ENCODE data around the gene EML6.

EML6 gene

DNA sequence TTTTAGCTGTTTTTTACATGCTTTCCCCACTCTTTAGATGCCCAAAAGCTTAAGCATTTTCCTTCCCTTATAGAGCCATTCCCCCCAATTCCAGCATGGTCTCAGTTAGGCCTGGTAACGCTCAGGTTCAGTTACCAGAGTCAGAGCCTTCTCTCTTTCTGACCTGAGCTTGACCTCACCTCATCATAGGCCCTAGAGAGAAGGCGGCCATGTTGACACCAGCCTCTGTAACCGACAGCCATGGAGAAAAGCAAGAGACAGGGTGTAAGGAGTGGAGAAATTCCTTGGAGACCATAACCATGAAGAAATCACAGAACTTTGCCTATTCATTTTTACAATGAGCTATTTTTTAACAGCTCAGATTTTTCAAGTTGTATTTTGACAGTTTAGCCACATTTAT, 227.3 kb downstream of the EML6 start:
- DNase-seq = no peak

DNA sequence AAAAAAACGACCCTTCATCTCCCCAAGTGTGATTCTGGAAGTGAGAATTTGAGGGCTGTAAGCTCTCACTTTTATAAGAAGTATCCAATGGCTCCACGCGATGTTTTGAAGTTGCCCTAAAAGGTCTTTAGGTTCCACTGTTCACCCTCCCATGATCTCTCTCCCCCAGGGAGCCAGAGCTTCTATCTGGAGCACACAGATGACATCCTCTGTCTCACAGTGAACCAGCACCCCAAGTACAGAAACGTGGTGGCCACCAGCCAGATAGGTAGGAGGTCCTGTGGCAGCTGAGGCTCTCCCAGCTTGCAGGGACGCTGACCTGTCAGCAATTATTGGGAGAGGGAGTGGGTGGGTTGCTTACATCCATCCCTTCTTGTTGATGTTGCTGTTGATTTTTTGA, 229.0 kb downstream of the EML6 start:
- no peak for DNase-seq

- peak; percentile 68 for DNase-seq
These were observed 229.6 kb downstream of the EML6 start for GRCh38 chr2:54952978-54953456.

DNA sequence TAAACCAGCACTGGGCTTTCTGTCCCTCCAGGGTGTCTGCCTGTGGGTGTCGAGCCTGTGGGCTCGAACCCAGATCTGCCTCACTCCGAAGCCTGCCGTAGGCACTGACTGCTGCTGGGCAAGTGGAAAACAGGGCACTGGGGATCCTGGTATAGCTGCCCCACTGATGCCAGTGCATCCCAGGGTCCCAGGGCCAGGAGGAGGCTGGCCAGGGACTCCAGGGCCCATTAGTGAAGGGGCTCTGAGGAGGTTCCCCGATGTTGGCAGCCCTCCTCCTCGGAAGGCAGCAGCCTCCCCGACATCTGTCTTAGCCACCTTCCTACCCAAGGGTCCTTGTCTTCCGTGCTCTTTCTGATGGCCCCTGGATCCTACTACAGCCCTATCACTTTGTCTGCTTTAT, 230.7 kb downstream of the EML6 start:
- no peak for DNase-seq

DNA sequence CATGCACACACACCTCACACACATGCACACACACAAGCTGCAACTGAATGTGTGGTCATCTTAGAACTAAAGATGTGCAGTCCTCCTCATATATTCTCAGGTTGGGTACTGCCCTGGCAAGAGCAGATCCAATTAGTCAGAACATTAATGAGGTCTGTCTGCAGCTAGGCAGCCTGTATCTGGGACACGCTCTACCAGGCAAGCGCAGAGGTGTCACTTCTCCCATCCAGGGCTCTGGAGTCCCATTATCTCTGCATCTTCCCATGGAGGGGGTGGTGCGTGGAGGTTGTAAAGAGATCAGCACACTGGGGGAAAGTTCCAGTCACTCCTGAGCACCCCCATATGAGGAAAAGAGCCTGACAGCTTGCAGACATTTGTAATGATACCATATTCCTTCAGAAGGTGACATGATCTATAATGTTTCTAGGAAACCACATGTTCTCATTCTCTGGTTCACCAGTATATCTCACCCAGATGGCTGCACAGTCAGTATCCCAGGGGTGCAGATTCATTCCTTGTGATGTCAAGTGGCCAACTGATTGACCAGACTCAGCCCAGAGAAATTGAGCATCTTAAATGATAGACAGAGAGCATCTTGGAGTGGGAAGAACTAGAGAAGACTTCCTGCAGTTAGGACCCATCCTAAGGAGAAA, 231.4 kb downstream of the EML6 start:
- no peak for DNase-seq

DNA sequence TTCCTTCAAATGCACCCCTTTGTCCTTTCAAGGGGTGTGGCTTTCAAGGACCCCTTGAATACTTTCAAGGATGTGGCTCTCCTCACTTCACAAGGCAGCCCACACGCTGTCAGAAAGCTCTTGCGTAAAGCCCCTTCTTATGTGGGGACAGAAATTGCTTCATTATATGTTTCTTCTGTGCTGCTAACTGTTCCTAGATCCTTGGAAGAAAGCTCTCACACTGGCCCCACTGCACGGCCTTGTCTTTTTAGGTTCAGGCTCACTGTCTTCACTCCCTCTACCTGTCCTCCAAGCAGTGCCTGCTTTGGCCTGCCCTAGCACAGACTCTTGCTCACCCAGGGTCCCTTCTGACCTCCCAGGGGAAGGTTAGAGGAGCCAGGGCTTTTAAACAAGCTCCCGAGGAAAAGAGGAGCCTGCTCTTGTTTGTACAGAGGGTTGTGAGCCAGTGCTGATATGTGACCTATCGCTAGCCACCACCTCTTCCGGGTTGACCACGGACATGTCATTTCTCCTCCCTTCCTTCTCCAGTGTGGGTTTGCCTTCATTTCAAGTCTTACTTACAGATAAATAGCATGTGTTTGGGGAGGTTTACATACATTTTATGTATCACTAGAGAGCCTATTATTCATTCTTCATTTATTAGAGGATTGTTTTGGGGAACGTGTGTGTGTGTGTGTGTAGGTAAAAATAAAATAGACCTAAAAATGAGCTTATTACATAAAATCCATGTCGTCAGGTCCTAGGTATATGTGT, 232.1 kb downstream of the EML6 start:
- no peak for DNase-seq

DNA sequence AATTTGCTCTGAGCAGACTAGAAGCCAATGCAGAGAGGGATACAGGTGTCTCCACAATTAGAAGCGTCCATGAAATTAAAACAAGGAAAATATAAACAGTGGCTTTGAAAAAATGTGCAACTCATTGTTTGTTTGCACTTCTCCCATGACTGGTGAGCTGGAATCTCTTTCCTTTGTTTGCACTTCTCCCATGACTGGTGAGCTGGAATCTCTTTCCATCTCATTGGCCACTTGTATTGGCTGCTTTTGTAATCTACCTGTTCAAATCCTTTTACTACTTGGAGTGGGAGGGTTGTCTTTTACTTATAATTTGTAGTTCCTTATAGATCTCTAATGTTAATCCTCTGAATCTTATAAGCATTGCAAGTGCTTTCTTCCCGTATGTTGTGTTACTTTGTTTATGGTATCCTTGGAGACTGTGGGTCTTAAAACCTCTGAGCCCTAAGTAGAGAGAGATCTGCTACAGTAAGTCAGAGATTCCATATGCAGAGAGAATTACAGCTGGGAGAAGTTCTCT, 232.7 kb downstream of the EML6 start:
- no peak for DNase-seq

DNA sequence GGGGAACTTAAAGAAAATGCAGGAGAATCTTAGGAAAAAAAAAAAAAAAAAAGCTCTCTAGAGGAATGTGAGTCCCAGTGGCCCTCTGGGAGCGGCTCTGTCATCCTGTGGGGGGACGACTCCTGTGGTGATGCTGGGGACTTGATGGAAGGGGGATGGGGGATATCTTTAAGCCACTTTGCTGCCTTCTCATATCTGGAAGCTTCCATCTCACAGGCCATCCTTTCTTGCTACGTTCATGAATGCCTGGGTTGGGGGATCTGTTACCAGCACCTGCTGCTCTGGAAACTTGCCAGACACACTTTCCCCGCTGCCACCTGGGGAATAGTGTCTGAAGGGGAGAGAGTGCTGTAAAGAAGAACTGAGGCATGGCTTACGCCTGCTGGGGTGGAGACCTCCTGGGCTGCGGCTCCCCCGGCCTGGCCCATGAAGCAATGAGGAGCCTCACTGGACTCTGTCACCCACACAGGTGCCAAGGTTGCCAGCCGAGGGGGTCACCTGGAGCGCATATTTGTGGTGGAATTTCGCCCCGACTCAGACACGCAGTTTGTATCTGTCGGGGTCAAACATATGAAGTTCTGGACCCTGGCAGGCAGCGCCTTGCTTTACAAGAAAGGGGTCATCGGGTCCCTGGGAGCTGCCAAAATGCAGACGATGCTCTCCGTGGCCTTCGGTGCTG, 234.0 kb downstream of the EML6 start:
- DNase-seq = peak; percentile 46

DNA sequence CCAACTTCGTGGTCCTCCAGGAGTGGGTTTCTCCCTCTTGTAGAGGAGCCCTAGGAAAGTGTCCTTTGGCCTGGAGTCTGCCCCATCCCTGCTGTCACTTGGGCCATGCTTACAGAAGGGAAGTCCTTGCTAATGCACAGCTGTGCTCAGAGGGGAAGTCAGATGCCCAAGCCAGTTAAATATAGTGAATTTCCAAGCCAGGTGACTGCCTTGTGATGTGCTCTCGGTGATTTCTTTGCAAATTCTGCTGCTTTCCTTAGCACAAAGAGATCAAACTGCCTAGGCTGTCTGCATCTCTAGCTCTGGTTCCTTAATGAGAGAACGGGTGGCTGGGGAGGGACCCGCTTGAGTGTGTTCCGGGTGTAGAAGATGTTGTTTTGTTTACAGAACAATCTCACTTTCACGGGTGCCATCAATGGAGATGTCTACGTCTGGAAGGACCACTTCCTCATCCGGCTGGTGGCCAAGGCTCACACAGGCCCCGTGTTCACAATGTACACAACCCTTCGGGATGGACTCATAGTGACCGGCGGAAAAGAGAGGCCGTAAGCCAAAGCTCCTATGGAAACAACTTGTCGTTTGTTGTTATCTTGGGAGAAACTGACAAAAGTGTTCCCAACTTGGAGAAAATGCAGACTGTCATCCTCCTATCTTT, 235.4 kb downstream of the EML6 start:
- DNase-seq = no peak

DNA sequence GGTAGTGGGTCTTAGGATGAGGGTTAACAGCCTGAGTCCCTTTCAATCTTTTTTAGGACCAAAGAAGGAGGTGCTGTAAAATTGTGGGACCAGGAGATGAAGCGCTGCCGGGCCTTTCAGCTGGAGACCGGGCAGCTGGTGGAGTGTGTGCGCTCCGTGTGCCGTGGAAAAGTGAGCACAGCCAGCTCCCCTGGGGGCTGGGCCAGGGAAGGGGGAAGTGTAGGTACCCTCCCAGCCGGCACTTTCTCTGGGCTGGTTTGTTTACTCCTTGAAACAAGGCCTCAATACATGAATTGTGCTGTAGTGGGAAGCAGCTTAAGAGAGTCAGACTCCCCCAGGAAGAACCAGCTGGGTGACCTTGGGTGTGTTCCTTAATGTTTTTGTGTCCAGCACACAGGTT, 236.7 kb downstream of the EML6 start:
- no peak for DNase-seq

DNA sequence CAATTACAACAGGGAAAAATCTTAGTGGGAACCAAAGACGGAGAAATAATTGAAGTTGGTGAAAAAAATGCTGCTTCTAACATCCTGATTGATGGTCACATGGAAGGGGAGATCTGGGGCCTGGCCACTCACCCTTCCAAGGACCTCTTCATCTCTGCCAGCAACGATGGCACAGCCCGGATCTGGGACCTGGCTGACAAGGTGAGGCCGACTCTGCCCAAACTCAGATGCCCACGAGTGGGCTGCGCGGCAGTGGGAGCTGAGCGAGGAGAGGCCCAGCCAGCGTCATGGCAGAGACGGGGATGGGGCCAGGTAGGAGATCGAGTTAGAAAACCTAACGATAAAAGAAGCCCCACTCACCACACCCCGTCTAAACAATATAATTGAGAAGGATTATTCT, 239.0 kb downstream of the EML6 start:
- no peak for DNase-seq

GRCh38 chr2:54962935-54963440, 239.5 kb downstream of the EML6 start:
- no peak for DNase-seq

DNA sequence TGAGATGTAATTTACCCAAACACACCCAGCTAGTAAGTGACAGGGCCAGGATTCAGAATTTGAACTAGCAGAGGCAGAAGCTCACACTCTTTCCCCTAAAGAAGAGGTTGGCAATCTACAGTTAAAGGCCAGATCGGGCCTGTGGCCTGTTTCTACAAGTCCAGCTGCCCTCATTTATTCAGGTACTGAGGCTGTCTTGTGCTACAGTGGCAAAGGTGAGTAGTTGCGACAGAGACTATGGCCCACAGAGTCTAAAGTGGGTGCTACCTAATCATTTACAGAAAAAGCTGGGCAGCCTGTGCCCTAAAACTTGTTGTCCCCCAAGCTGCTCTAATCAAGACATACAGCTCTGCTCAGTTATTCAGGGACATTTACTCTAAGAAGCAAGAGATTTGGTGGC, 240.0 kb downstream of the EML6 start:
- no peak for DNase-seq

- peak; percentile 59 for DNase-seq
These were observed 240.8 kb downstream of the EML6 start for GRCh38 chr2:54964271-54964670.

DNA sequence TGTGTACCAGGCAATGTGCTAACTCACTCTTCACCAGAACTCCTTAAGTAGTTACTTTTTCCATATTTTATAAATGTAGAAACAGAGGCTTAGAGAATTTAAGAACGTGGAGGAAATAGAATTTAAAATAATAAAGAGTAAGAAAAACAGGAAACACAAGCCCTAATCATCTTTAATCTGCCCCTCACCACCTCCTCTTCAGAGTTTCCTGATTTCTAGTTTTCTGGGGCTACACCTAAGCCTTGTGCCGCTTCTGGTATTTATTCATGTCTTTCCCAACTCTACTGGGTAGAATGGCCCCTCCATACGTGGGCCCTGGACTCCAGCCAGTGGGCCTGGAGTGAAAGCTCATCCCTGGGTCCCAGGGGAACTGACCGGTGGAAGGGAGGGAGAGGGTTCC, 241.4 kb downstream of the EML6 start:
- no peak for DNase-seq

DNA sequence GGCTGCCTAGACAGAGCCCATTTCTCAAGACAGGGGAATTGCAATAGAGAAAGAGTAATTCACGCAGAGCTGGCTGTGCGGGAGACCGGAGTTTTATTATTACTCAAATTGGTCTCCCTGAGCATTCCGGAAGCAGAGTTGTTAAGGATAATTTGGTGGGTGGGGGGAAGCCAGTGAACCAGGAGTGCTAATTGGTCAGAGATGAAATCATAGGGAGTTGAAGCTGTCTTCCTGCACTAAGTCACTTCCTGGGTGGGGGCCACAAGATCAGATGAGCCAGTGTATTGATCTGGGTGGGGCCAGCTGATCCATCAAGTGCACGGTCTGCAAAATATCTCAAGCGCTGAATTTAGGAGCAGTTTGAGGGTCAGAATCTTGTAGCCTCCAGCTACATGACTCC, 242.0 kb downstream of the EML6 start:
- no peak for DNase-seq

GRCh38 chr2:54966165-54966832, 242.8 kb downstream of the EML6 start:
- DNase-seq = no peak

DNA sequence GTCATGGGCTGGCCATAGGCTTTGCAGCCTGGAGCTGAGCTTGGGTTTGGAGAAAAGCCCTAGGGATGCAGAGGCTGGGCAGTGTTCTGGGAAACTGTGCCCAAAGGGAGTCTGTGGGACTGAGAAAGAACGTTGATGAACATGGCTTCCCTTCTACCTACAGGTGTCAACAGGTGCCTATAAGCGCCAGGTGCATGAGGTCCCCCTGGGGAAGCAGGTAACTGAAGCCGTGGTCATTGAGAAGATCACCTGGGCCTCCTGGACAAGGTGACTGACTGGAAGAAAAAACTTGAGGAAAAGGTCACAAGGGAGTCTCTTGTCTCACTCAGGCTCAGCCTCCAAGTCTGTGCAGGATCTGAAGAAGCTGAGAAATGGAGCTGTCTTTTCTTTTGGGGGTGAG, 243.4 kb downstream of the EML6 start:
- no peak for DNase-seq

- DNase-seq = no peak
These were observed 243.8 kb downstream of the EML6 start for GRCh38 chr2:54967269-54967668.

- no peak for DNase-seq
These were observed 244.4 kb downstream of the EML6 start for GRCh38 chr2:54967759-54968365.

GRCh38 chr2:54968561-54969218, 245.2 kb downstream of the EML6 start:
- no peak for DNase-seq
